NCI-H1105 (cell line): ENCODE data around the gene PIEZO1.
A peak's percentile ranks its signal among the peaks of the same experiment; 100 is the strongest.

Source experiments
- DNase-seq: peaks from one replicate; lab custom pipeline; 2025; lab: John Stamatoyannopoulos, UW

The PIEZO1 gene

GRCh38 chr16:88749358-88749757 lies 35.7 kb downstream of the PIEZO1 start:
- no peak for DNase-seq

- no peak for DNase-seq
Observed at GRCh38 chr16:88748364-88748763, 36.7 kb downstream of the PIEZO1 start.

DNA sequence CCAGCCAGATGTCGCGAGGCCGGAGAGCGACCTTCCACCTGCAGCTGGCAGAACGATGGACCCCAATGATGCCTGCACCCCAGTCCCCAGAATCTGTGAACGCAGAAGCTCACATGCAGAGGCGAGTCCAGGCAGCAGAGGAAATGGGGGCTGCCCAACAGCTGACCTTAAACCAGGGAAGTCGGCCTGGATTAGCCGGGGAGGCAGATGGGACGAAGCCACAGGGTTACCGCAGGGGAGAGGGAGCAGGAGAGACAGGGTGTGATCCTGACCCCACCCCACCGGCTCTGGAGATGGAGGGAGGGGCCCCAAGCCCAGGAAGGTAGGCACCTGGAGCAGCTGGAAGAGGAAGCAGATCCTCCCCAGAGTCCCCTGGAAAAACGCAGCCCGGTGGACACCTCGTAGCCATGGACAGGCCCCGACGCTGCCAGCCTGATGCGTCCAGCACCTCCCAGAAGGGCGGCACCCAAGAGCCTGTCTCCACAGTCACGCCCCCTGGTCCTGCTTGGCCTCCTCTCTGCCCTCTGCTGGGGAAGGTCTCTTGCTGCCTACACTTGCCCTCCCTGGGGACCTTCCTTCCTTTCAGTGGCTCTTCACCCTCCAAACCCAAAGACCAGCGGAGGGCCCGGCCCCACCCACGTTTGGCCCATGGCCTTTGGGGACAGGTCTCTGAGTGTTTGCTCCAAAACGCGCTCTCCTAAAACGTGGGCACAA lies 37.3 kb downstream of the PIEZO1 start:
- DNase-seq: no peak

GRCh38 chr16:88746506-88746905 lies 38.5 kb downstream of the PIEZO1 start:
- DNase-seq: no peak

DNA sequence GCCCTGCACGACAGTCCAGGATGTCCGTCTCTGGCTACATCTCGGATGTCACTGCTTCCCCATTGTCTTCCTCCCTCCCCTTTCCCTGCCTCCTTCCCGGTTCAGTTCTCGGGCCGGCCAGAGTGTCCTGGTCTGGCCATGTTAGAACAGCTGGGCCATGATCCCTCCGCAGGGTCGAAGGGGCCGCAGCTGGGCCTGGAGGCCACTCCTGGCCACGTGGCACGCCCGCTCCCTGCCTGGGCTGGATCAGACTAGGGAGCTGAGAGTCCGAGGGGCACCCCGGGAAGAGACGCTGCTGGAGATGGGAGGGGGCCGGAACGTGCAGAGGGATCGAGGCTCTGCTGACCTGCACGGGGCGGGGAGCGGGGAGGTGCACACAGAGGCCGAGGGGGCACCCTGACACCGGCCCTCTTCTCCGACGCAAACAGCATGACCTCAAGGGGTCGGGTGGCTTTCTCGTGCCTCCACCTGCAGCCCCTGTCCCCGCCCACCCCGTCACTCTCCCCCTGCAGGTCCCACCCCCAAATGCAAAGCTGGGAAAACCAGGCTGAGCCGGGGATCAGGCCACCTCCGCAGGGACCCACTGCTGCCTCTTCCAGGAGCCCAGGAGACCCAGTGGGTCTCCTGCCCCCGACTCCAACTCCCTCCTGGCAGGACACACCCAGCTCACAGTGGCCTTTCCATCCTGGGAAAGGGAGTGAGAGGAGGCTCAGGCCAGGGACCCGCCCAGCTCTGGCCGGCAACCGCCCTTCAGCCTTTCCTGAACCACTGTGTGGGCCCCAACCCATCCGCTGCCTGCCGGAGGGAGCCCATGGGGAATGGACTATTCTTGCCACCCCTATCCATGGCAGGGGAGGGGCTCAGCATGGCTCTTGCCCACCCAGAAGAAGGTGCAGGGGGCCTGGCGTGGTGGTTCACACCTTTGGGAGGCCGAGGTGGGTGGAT lies 40.2 kb downstream of the PIEZO1 start:
- DNase-seq: no peak

GRCh38 chr16:88743693-88744576 lies 41.1 kb downstream of the PIEZO1 start:
- DNase-seq: peak; percentile 34

GRCh38 chr16:88742896-88743605 lies 42.0 kb downstream of the PIEZO1 start:
- DNase-seq: no peak

GRCh38 chr16:88741368-88741767 lies 43.7 kb downstream of the PIEZO1 start:
- DNase-seq: no peak

DNA sequence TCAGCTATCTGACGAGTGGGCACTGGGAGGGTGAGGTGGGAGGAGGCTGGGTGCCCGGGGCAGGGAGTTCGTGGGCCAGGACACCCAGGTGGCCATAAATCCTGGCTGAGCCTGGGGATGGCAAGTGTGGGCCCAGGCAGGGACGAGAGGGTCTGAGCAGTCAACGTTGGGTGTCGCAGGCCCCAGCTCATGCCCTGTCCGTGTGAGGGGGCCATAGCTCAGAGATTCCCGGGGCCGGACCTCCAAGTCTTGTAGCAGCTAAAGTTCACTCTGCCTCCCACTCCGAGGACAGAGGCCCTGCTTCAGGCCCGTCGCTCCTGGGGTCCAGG lies 44.3 kb downstream of the PIEZO1 start:
- DNase-seq: no peak

GRCh38 chr16:88739977-88740726 lies 44.9 kb downstream of the PIEZO1 start:
- DNase-seq: no peak

DNA sequence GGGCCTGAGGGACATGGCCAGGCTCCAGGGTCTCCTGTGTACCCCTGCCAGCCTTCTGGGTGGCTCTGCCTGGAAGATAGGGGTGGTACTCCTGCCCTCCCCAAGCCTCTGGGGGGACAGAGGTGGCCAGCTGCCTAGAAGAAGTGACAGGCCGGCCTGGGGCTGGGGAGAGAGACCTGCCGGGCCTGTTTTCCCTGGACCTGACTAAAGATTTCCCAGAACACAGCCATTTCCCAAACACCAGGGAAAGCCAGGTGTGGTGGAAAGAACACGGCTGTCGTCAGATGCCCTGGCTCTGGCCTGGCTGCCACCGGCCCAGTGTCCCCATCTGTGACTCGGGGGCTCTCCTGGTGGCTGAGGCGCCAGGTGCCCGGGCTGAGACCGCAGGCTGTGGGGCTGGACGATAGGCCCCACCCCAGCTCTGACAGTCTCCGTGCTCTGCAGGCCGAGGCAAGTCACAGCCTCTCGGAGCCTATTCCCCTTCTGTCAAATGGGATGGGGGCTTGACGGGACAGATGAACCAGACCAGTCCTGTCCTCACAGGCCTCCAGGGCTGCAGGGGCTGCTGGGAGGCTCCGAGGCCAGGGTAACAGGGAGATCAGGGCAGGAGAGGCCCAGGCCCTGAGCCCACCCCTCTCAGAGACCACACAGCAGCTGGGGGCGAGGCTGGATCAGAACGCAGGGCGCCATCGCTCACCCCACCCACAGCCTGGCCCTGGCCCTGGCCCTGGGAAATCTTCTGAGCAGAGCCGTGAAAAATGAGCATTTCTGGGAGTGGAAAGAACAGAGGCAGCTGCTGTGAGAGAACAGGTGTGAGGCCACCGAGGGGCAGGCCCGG lies 45.7 kb downstream of the PIEZO1 start:
- DNase-seq: no peak

DNA sequence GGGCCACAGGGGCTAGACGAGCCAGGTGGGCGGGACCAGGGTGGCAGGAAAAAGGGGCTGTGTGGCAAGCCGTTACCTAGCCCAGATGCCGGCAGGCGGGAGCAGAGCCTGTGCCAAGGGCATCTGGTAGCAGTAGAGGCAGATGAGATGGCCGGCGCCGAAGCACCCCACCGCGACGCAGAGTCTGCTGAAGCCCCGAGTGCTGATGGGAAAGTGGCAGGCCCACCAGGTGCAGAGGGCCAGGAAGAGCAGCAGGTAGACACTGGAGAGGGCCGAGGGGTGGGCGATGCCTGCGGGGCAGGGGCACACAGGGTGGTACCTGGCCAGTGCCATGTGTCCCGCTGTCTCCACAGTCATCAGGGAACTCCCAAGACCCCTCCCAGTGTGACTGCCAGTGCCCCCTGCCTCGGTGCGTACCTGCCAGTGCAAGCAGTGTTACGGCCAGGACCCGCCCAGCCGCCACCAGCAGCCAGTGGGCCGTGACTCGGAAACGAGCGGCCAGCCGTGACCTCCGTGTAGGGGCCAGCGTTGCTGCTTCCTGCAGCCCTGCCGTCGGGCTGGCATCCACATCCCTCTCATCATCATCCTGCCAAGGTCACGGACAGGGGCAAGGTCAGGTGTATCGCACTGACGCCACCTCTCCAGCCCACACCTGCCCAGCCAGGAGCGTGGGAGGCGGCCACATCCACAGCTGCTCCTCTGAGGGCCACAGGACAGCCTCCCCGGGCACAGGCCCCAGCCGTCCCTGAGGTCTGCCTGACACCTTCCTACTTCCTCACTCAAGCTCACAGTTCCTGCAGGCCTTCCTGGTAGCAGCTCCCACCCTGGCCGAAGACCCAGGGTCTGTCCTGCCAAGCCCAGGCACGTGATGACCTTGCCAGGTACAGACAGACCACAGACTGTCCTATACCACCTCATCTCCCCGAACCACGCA lies 46.6 kb downstream of the PIEZO1 start:
- DNase-seq: no peak

DNA sequence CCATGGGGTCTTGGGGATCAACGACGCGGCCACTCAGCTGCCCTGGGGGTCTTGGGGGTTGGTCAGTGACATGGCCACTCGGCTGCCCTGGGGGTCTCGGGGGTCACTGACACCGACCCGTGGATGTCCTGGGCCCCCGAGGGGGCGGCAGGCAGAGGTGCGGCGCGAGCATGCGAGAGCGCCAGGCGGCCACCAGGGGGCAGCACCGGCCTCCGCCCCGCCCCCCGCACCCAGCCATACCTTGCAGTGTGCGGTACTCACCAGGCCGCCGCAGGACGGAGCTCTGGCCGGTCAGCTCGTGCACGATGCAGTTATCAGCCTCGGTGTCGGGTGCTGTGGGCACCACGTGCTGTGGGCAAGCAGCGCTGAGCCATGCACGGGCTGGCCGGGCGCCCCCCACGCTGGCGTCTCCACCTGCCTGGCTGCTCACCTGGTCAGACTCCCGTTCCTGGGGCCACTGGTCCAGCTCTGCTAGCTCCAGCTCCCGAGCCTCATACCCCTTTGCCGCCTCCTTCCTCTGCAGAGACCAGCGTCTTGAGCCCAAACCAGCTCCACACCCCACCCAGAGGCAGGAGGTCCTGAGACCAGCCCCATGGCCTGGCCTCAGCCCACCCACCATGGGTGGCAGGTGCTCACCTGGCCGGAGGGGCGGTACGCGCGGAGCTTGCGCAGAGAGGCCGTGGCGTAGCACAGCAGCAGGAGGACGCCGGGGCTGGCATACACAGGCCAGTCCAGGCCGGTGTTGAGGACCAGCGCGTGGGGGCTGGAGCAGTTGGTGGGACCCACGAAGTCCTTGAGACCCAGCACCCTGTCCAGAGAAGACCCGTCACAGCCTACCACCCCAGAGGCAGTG lies 47.5 kb downstream of the PIEZO1 start:
- DNase-seq: no peak

- no peak for DNase-seq
Observed at GRCh38 chr16:88736496-88736895, 48.5 kb downstream of the PIEZO1 start.

DNA sequence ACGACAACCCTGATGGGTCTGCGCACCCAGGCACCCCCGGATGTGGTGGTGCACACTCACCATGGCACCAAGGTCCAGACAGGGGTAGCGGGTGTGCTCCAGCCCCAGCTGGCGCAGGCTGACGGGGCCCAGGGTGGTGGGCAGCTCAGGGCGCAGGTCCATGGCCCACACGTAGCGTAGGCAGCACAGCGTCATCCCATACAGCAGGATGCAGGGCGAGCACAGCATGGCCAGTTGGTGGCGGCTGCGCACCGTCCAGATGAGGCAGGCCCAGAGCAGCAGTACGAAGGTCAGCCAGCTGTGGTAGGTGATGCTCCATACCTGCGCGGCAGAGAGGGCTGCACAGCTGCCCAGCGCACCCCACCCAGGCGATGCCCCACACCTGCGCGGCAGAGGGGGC lies 48.9 kb downstream of the PIEZO1 start:
- DNase-seq: no peak

- no peak for DNase-seq
Observed at GRCh38 chr16:88735616-88736015, 49.4 kb downstream of the PIEZO1 start.

GRCh38 chr16:88735121-88735520 lies 49.9 kb downstream of the PIEZO1 start:
- DNase-seq: no peak

DNA sequence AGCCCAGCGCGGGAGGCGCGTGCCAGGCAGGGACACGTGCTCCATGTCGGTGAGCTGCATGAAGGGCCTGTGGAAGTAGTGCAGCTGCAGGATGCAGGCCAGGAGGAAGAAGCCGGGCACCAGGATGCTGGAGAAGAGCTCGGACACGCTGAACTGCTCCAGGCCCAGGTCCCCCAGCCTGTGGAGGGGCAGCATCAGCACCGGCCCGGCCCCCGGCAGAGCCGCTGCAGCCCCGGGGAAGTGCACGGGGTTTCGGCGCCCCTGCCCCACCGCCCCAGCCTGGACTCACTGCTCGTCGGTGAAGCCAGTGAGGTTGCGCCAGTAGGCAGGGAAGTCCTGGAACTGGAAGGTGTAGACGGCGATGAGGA lies 50.7 kb downstream of the PIEZO1 start:
- no peak for DNase-seq
